Measurements from ENCODE around the gene FAM47A. TPM values are rescaled to one million over a fixed set of nuclear protein-coding genes. Genes with fewer than 3 reads are reported as not detected.

FAM47A gene
- not detected in 3 replicates for total RNA-seq
- long read RNA-seq: 0 reads

GRCh38 chrX:34132028-34132427 is at the start of gene FAM47A:
TSS of gene FAM47A (minus strand) at chrX:34132314. CDS start at chrX:34132278, 36 bp downstream.
- Mint-ChIP-seq H3K9me3 (ENCODE audit: low read depth) (peaks cover 24% of the 10 kb centered on the region), H3K27me3 (ENCODE audit: low read depth) (no peaks in the 10 kb centered on the region), H3K36me3 (ENCODE audit: low read depth) (no peaks in the 10 kb centered on the region), H3K27ac (ENCODE audit: unreplicated experiment) (no peak within 1 kb of the TSS), H3K4me1 (ENCODE audit: low read depth) (no peaks in the 10 kb centered on the region), H3K4me3 (ENCODE audit: unreplicated experiment) (no peak within 1 kb of the TSS)
- peak; percentile 70 for DNase-seq (ENCODE audit: low spot score)
- TF ChIP-seq CTCF (IDR thresholded peaks at IDR 0.05): no peak

- Mint-ChIP-seq H3K27me3 (ENCODE audit: low read depth) (no peaks in the 10 kb centered on the region), H3K9me3 (ENCODE audit: low read depth) (peaks cover 4% of the 10 kb centered on the region), H3K27ac (ENCODE audit: unreplicated experiment) (no peak overlapping the region), H3K36me3 (ENCODE audit: low read depth) (no peaks in the 10 kb centered on the region), H3K4me3 (ENCODE audit: unreplicated experiment) (no peak overlapping the region), H3K4me1 (ENCODE audit: low read depth) (no peaks in the 10 kb centered on the region)
- TF ChIP-seq CTCF (IDR thresholded peaks at IDR 0.05): no peak
- DNase-seq (ENCODE audit: low spot score): peak; percentile 89
Observed at GRCh38 chrX:34147345-34147744, 15.2 kb upstream of the FAM47A start.

GRCh38 chrX:34146906-34147305 is 14.8 kb upstream of the FAM47A start:
- no peak for DNase-seq (ENCODE audit: low spot score)
- no peaks in the 10 kb centered on the region for H3K27me3 Mint-ChIP-seq (ENCODE audit: low read depth)
- H3K4me1 Mint-ChIP-seq (ENCODE audit: low read depth): no peaks in the 10 kb centered on the region
- H3K4me3 Mint-ChIP-seq (ENCODE audit: unreplicated experiment): no peak overlapping the region
- no peak overlapping the region for H3K27ac Mint-ChIP-seq (ENCODE audit: unreplicated experiment)
- no peak for TF ChIP-seq CTCF (IDR thresholded peaks at IDR 0.05)
- H3K36me3 Mint-ChIP-seq (ENCODE audit: low read depth): no peaks in the 10 kb centered on the region
- H3K9me3 Mint-ChIP-seq (ENCODE audit: low read depth): peaks cover 4% of the 10 kb centered on the region

- Mint-ChIP-seq H3K27ac (ENCODE audit: unreplicated experiment) (no peak overlapping the region), H3K36me3 (ENCODE audit: low read depth) (no peaks in the 10 kb centered on the region), H3K9me3 (ENCODE audit: low read depth) (peaks cover 4% of the 10 kb centered on the region), H3K4me3 (ENCODE audit: unreplicated experiment) (no peak overlapping the region), H3K4me1 (ENCODE audit: low read depth) (no peaks in the 10 kb centered on the region), H3K27me3 (ENCODE audit: low read depth) (no peaks in the 10 kb centered on the region)
- no peak for TF ChIP-seq CTCF (IDR thresholded peaks at IDR 0.05)
- no peak for DNase-seq (ENCODE audit: low spot score)
Observed at GRCh38 chrX:34144246-34144645, 12.1 kb upstream of the FAM47A start.

GRCh38 chrX:34140816-34141215 is 8.7 kb upstream of the FAM47A start:
- no peak for DNase-seq (ENCODE audit: low spot score)
- no peaks in the 10 kb centered on the region for H3K4me1 Mint-ChIP-seq (ENCODE audit: low read depth)
- H3K27ac Mint-ChIP-seq (ENCODE audit: unreplicated experiment): no peak overlapping the region
- TF ChIP-seq CTCF (IDR thresholded peaks at IDR 0.05): no peak
- peaks cover 4% of the 10 kb centered on the region for H3K9me3 Mint-ChIP-seq (ENCODE audit: low read depth)
- no peak overlapping the region for H3K4me3 Mint-ChIP-seq (ENCODE audit: unreplicated experiment)
- H3K27me3 Mint-ChIP-seq (ENCODE audit: low read depth): no peaks in the 10 kb centered on the region
- H3K36me3 Mint-ChIP-seq (ENCODE audit: low read depth): no peaks in the 10 kb centered on the region

All from chondrocyte (in vitro differentiated cells).